Astrocyte (in vitro differentiated cells and primary cell): ENCODE results near the gene HLTF. TPM values are rescaled to one million over a fixed set of nuclear protein-coding genes. Genes with fewer than 3 reads are reported as not detected.
A peak's percentile ranks its signal among the peaks of the same experiment; 100 is the strongest.

ENCODE experiments used
- DNase-seq: peaks from one replicate; pipeline ENCODE4 v3.0.0-alpha.2; 2010; ENCODE audit warnings: low read depth
- FAIRE-seq: peaks from 2 replicates; lab custom pipeline; 2011; peaks lifted over from hg19 to GRCh38; lab: Jason Lieb, UNC
- H2AFZ ChIP-seq: 2 replicates; pipeline ENCODE4 v1.6.0; 2012; ENCODE audit warnings: low read depth, low read length, inconsistent platforms
- H3K27ac ChIP-seq: 2 replicates; pipeline ENCODE4 v1.5.1; 2011; ENCODE audit warnings: low read depth, low read length, inconsistent platforms
- H3K27me3 ChIP-seq: 2 replicates; pipeline ENCODE4 v1.6.0; 2011; ENCODE audit warnings: low read length, inconsistent platforms; ENCODE audit not compliant: insufficient read depth
- H3K36me3 ChIP-seq: 2 replicates; pipeline ENCODE4 v1.5.1; 2011; ENCODE audit warnings: low read length, inconsistent platforms; ENCODE audit not compliant: insufficient read depth
- H3K4me1 ChIP-seq: 2 replicates; pipeline ENCODE4 v1.5.1; 2011; ENCODE audit warnings: low read length, inconsistent platforms; ENCODE audit not compliant: insufficient read depth
- H3K4me2 ChIP-seq: 2 replicates; pipeline ENCODE4 v1.6.0; 2012; ENCODE audit warnings: low read length, inconsistent platforms
- H3K4me3 ChIP-seq: 2 replicates; pipeline ENCODE4 v1.5.1; 2011; ENCODE audit warnings: low read depth, mild to moderate bottlenecking, low read length, inconsistent platforms; ENCODE audit not compliant: insufficient read depth
- H3K79me2 ChIP-seq: 2 replicates; pipeline ENCODE4 v1.6.0; 2012; ENCODE audit warnings: mild to moderate bottlenecking, low read length, inconsistent platforms; ENCODE audit not compliant: insufficient read depth
- H3K9ac ChIP-seq: 2 replicates; pipeline ENCODE4 v1.6.0; 2012; ENCODE audit warnings: mild to moderate bottlenecking, low read length, inconsistent platforms
- H3K9me3 ChIP-seq: 2 replicates; pipeline ENCODE4 v1.5.1; 2012; ENCODE audit warnings: low read depth, mild to moderate bottlenecking, low read length, inconsistent platforms; ENCODE audit not compliant: insufficient read depth
- H4K20me1 ChIP-seq: 2 replicates; pipeline ENCODE4 v1.6.0; 2012; ENCODE audit warnings: low read length, inconsistent platforms; ENCODE audit not compliant: insufficient read depth
- H3K27ac Mint-ChIP-seq: one replicate; pipeline ENCODE4 v1.8.0; 2021; ENCODE audit warnings: mild to moderate bottlenecking, mixed read lengths; ENCODE audit not compliant: unreplicated experiment
- H3K27me3 Mint-ChIP-seq: one replicate; pipeline ENCODE4 v1.8.0; 2021; ENCODE audit warnings: low read depth, mixed read lengths; ENCODE audit not compliant: unreplicated experiment
- H3K36me3 Mint-ChIP-seq: one replicate; pipeline ENCODE4 v1.8.0; 2021; ENCODE audit warnings: low read depth, mixed read lengths; ENCODE audit not compliant: unreplicated experiment
- H3K4me1 Mint-ChIP-seq: one replicate; pipeline ENCODE4 v1.8.0; 2021; ENCODE audit warnings: low read depth, mixed read lengths; ENCODE audit not compliant: unreplicated experiment
- H3K4me3 Mint-ChIP-seq: one replicate; pipeline ENCODE4 v1.8.0; 2021; ENCODE audit warnings: mild to moderate bottlenecking, moderate library complexity, mixed read lengths; ENCODE audit not compliant: unreplicated experiment
- H3K9me3 Mint-ChIP-seq: one replicate; pipeline ENCODE4 v1.8.0; 2021; ENCODE audit warnings: mild to moderate bottlenecking, mixed read lengths; ENCODE audit not compliant: unreplicated experiment
- EZH2 ChIP-seq: IDR thresholded peaks from 2 replicates; pipeline ENCODE4 v1.6.1; 2012; ENCODE audit warnings: mild to moderate bottlenecking, low read length, inconsistent platforms; ENCODE audit not compliant: insufficient read depth
- total RNA-seq: library from RNA; stranded (reverse); gene quantifications from 2 replicates; pipeline ENCODE4 v1.2.1, GENCODE V29; 2021
- TF ChIP-seq, protein P1 (sequence below): IDR thresholded peaks from 2 replicates; pipeline ENCODE4 v1.5.1; 2011; ENCODE audit warnings: low read depth, mild to moderate bottlenecking, inconsistent platforms, low read length, moderate library complexity; ENCODE audit not compliant: insufficient read depth

HLTF gene
- total RNA-seq, 1 donor from 2014 or later = 19.5 TPM

DNA sequence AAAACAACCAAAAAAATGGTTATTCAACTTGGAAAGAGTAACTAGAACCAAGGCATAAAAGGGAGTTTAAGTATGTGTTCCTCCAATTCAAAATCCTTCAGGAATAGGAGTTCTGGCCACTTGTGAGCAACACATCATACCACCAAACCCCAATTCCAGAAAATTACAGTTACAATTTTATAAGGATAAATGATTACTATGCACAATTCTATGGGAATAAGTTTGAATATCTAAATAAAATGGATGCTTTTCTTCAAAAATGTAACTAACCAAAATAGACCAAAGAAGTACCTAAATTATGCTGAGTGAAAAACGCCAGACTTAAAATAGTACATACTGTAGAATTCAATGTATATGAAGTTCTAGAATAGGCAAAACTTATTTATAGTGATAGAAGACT is 4.6 kb downstream of the HLTF start:
- H3K4me3 ChIP-seq = no peak overlapping the region
- H4K20me1 ChIP-seq = peaks cover 11% of the 10 kb centered on the region
- H3K27ac ChIP-seq = no peak overlapping the region
- H3K36me3 ChIP-seq = no peaks in the 10 kb centered on the region
- Mint-ChIP-seq H3K36me3 (peaks cover 2% of the 10 kb centered on the region), H3K27ac (no peak overlapping the region), H3K9me3 (no peaks in the 10 kb centered on the region), H3K4me1 (peaks cover 6% of the 10 kb centered on the region), H3K27me3 (no peaks in the 10 kb centered on the region), H3K4me3 (no peak overlapping the region)
- peaks cover 9% of the 10 kb centered on the region for H3K4me1 ChIP-seq
- DNase-seq (no peak), FAIRE-seq (no peak)
- H3K4me2 ChIP-seq = no peak overlapping the region
- no peak overlapping the region for H3K9ac ChIP-seq
- TF ChIP-seq, protein P1, sequence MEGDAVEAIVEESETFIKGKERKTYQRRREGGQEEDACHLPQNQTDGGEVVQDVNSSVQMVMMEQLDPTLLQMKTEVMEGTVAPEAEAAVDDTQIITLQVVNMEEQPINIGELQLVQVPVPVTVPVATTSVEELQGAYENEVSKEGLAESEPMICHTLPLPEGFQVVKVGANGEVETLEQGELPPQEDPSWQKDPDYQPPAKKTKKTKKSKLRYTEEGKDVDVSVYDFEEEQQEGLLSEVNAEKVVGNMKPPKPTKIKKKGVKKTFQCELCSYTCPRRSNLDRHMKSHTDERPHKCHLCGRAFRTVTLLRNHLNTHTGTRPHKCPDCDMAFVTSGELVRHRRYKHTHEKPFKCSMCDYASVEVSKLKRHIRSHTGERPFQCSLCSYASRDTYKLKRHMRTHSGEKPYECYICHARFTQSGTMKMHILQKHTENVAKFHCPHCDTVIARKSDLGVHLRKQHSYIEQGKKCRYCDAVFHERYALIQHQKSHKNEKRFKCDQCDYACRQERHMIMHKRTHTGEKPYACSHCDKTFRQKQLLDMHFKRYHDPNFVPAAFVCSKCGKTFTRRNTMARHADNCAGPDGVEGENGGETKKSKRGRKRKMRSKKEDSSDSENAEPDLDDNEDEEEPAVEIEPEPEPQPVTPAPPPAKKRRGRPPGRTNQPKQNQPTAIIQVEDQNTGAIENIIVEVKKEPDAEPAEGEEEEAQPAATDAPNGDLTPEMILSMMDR = no peak
- no peak for TF ChIP-seq EZH2
- peaks cover 73% of the 10 kb centered on the region for H3K79me2 ChIP-seq
- no peaks in the 10 kb centered on the region for H3K27me3 ChIP-seq
- H2AFZ ChIP-seq = no peak overlapping the region
- no peaks in the 10 kb centered on the region for H3K9me3 ChIP-seq

DNA sequence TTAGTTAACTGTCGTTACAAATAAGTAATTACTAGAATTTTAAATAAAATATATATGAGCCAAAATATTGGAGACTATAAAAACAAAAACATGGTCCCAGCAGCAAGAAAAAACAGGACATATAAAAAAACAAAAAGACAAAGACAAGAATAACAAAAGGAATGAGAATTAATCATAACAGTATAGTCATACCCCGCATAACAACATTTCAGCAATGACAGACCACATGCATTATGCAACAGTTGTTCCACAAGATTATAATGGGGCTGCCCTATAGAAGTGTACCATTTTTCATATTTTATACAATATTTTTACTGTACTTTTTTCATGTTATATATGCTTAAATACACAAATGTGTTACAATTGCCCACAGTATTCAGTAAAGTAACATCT is 5.6 kb downstream of the HLTF start:
- Histone ChIP-seq H3K9me3 (no peaks in the 10 kb centered on the region), H3K4me2 (no peak overlapping the region), H3K27ac (no peak overlapping the region), H3K4me3 (no peak overlapping the region), H2AFZ (no peak overlapping the region), H3K4me1 (peaks cover 9% of the 10 kb centered on the region), H3K9ac (no peak overlapping the region), H3K27me3 (no peaks in the 10 kb centered on the region), H3K79me2 (peaks cover 73% of the 10 kb centered on the region), H3K36me3 (no peaks in the 10 kb centered on the region), H4K20me1 (peaks cover 11% of the 10 kb centered on the region)
- no peaks in the 10 kb centered on the region for H3K27me3 Mint-ChIP-seq
- no peak for FAIRE-seq
- H3K36me3 Mint-ChIP-seq = peaks cover 2% of the 10 kb centered on the region
- H3K9me3 Mint-ChIP-seq = no peaks in the 10 kb centered on the region
- DNase-seq = peak; percentile 49
- no peak overlapping the region for H3K4me3 Mint-ChIP-seq
- H3K4me1 Mint-ChIP-seq = peaks cover 6% of the 10 kb centered on the region
- TF ChIP-seq EZH2 = no peak
- TF ChIP-seq, protein P1 = no peak
- no peak overlapping the region for H3K27ac Mint-ChIP-seq

DNA sequence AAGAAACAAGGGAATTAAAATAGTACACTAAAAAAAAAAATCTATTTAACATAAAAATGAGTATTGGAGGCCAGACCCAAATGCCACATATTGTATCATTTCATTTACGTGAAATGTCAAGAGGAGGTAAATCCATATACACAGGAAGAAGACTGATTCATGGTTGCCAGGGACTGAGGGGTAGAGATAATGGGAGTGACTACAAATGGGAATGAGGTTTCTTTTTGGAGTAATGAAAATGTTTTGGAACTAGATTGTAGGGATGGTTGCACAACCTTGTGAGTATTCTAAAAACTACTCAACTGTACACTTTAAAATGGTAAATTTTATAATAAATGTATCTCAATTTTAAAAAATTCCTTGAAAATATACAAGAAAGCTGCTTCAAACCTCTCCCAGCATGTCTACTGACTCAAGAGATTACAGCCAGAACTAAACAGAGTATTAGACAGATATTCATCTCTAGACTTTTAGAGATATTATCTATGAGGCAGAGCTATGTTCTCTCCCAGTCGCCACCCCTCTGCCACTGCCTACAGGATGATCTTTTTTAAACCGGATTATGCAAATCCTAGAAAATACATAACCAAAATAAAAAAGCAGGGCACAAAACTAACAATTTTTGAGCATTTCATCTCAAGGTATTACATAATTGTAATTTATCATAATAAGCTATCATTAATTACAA is 6.2 kb downstream of the HLTF start:
- H3K9ac ChIP-seq = no peak overlapping the region
- H3K79me2 ChIP-seq = peaks cover 68% of the 10 kb centered on the region
- H3K9me3 ChIP-seq = no peaks in the 10 kb centered on the region
- H3K4me3 ChIP-seq = no peak overlapping the region
- H3K27ac ChIP-seq = no peak overlapping the region
- Mint-ChIP-seq H3K36me3 (no peaks in the 10 kb centered on the region), H3K27ac (no peak overlapping the region), H3K4me3 (no peak overlapping the region), H3K9me3 (no peaks in the 10 kb centered on the region), H3K4me1 (peaks cover 4% of the 10 kb centered on the region), H3K27me3 (no peaks in the 10 kb centered on the region)
- H3K4me1 ChIP-seq = peaks cover 6% of the 10 kb centered on the region
- H3K36me3 ChIP-seq = no peaks in the 10 kb centered on the region
- no peaks in the 10 kb centered on the region for H3K27me3 ChIP-seq
- no peak for TF ChIP-seq EZH2
- TF ChIP-seq, protein P1 = no peak
- peak; percentile 5 for DNase-seq
- H4K20me1 ChIP-seq = peaks cover 11% of the 10 kb centered on the region
- no peak overlapping the region for H3K4me2 ChIP-seq
- H2AFZ ChIP-seq = no peak overlapping the region
- FAIRE-seq = no peak
